ENCODE measurements around the gene EHMT2. TPM values are rescaled to one million over a fixed set of nuclear protein-coding genes. Genes with fewer than 3 reads are reported as not detected.
A peak's percentile ranks its signal among the peaks of the same experiment; 100 is the strongest.

EHMT2 gene
- total RNA-seq, 4 donors from 2014 or later, result 26.9 to 47.7 (median 38.7) TPM

GRCh38 chr6:31831350-31832215 lies 65.9 kb downstream of the EHMT2 start:
- intact Hi-C loops (cut with DNase I), result loop anchor here (5.0 to 10.0 kb wide), 2 partner anchors 107 to 149 kb away; partner anchors contain the start of genes DDAH2, LY6G5C, LY6G6C and MPIG6B
- Histone ChIP-seq H3K4me3 (replicated peaks in 1 of 3) (no peak overlapping the region), H3K9me3 (no peaks in the 10 kb centered on the region), H3K4me1 (peaks cover 22% of the 10 kb centered on the region in 2 donors), H3K27ac (peak overlapping the region in 2 of 3 donors; percentile 92), H3K36me3 (no peaks in the 10 kb centered on the region), H3K27me3 (no peaks in the 10 kb centered on the region)
- no peak for DNase-seq
- TF ChIP-seq POLR2A (IDR thresholded peaks at IDR 0.05), result no peak
- TF ChIP-seq CTCF (IDR thresholded peaks at IDR 0.05), result no peak
- WGBS, 2 donors, result 87 to 88% methylated on average over 15 of the region's 15 CpGs

- TF ChIP-seq CTCF (IDR thresholded peaks at IDR 0.05) (no peak), POLR2A (IDR thresholded peaks at IDR 0.05) (no peak)
- no peak for DNase-seq
- WGBS, 2 donors, result 59 to 61% methylated on average over 6 of the region's 6 CpGs
- Histone ChIP-seq H3K36me3 (no peaks in the 10 kb centered on the region), H3K4me3 (replicated peaks in 1 of 3) (peak overlapping the region in 2 of 3 donors; percentile 32 to 54), H3K27ac (peak overlapping the region; percentile 11 to 92 (median 92)), H3K27me3 (no peaks in the 10 kb centered on the region), H3K9me3 (no peaks in the 10 kb centered on the region), H3K4me1 (peaks cover 22% of the 10 kb centered on the region in 2 donors)
- intact Hi-C loops (cut with DNase I), result loop anchor here (5.0 to 10.0 kb wide), 2 partner anchors 106 to 149 kb away; partner anchors contain the start of genes DDAH2, LY6G5C, LY6G6C and MPIG6B
Observed at GRCh38 chr6:31830886-31831335, 66.6 kb downstream of the EHMT2 start.

Small RNA genes within 50 kb of the gene (small RNA-seq; reads per million reads assigned to genes)
- gene AL645922.1 (not detected), gene SNORD48 (155 reads per million, percentile 97 among the genes with 10 or more reads in this experiment), gene SNORD52 (not detected)

Other genes with a start within 250 kb of the EHMT2 start
- 100 to 1,000 TPM; 179 to 301 (median 245) TPM for gene BAG6, start 245.0 kb downstream of the EHMT2 start, total RNA-seq
- gene APOM, start 241.8 kb downstream of the EHMT2 start, total RNA-seq, result 1 to 10 TPM; 2.3 to 5.1 (median 4.5) TPM
- gene C6orf47, start 236.9 kb downstream of the EHMT2 start, total RNA-seq, result 10 to 100 TPM; 23.6 to 32.3 (median 28.7) TPM
- 10 to 100 TPM; 15.7 to 23.2 (median 22.1) TPM for gene GPANK1, start 232.7 kb downstream of the EHMT2 start, total RNA-seq
- gene CSNK2B, start 231.6 kb downstream of the EHMT2 start, total RNA-seq, result 100 to 1,000 TPM; 181 to 264 (median 206) TPM
- 10 to 100 TPM in 2 of 4 donors, 1 to 10 TPM in 2; 4.4 to 11.8 (median 9.4) TPM for gene LY6G5B, start 227.7 kb downstream of the EHMT2 start, total RNA-seq
- gene LY6G5C, start 216.6 kb downstream of the EHMT2 start, total RNA-seq, result 1 to 10 TPM in 1 of 4 donors, under 1 TPM in 2, not detected in 1; 0.54 to 7.9 (median 0.83) TPM
- 10 to 100 TPM; 47.3 to 81.4 (median 71.7) TPM for gene ABHD16A, start 194.4 kb downstream of the EHMT2 start, total RNA-seq
- gene LY6G6F, start 190.8 kb downstream of the EHMT2 start, total RNA-seq, result not detected
- gene LY6G6D, start 182.3 kb downstream of the EHMT2 start, total RNA-seq, result not detected
- not detected for gene LY6G6C, start 176.0 kb downstream of the EHMT2 start, total RNA-seq
- gene MPIG6B, start 174.3 kb downstream of the EHMT2 start, total RNA-seq, result 1 to 10 TPM in 1 of 4 donors, under 1 TPM in 1, not detected in 2; 0.54 to 1.8 TPM
- gene DDAH2, start 168.4 kb downstream of the EHMT2 start, total RNA-seq, result 100 to 1,000 TPM in 3 of 4 donors, 10 to 100 TPM in 1; 99.9 to 117 (median 114) TPM
- gene CLIC1, start 161.2 kb downstream of the EHMT2 start, total RNA-seq, result 100 to 1,000 TPM; 222 to 314 (median 247) TPM
- gene MSH5, start 157.7 kb downstream of the EHMT2 start, total RNA-seq, result 10 to 100 TPM in 1 of 4 donors, 1 to 10 TPM in 3; 5.6 to 11.2 (median 7.2) TPM
- 1 to 10 TPM in 3 of 4 donors, not detected in 1; 2.0 to 4.2 (median 3.0) TPM for gene SAPCD1, start 135.0 kb downstream of the EHMT2 start, total RNA-seq
- gene VWA7, start 120.4 kb downstream of the EHMT2 start, total RNA-seq, result 1 to 10 TPM; 1.2 to 8.9 (median 5.4) TPM
- gene VARS1, start 101.9 kb downstream of the EHMT2 start, total RNA-seq, result 100 to 1,000 TPM in 1 of 4 donors, 10 to 100 TPM in 3; 33.8 to 120 (median 39.9) TPM
- 10 to 100 TPM; 29.2 to 48.4 (median 36.5) TPM for gene LSM2, start 90.7 kb downstream of the EHMT2 start, total RNA-seq
- gene HSPA1L, start 82.4 kb downstream of the EHMT2 start, total RNA-seq, result 1 to 10 TPM; 3.5 to 4.1 (median 3.9) TPM
- gene HSPA1A, start 82.2 kb downstream of the EHMT2 start, total RNA-seq, result 100 to 1,000 TPM; 148 to 320 (median 190) TPM
- 100 to 1,000 TPM; 194 to 330 (median 256) TPM for gene HSPA1B, start 70.0 kb downstream of the EHMT2 start, total RNA-seq
- gene NEU1, start 34.9 kb downstream of the EHMT2 start, total RNA-seq, result 10 to 100 TPM; 54.4 to 98.1 (median 65.9) TPM
- gene SLC44A4, start 18.7 kb downstream of the EHMT2 start, total RNA-seq, result 10 to 100 TPM in 2 of 4 donors, 1 to 10 TPM in 2; 1.6 to 16.2 (median 7.7) TPM
- 1 to 10 TPM in 3 of 4 donors, under 1 TPM in 1; 0.94 to 2.9 (median 1.5) TPM for gene ZBTB12, start 4.4 kb upstream of the EHMT2 start, total RNA-seq
- 1 to 10 TPM; 2.5 to 6.2 (median 4.4) TPM for gene C2, start 30.0 kb upstream of the EHMT2 start, total RNA-seq
- 10 to 100 TPM; 10.5 to 36.7 (median 16.4) TPM for gene CFB, start 48.4 kb upstream of the EHMT2 start, total RNA-seq
- 100 to 1,000 TPM in 3 of 4 donors, 10 to 100 TPM in 1; 83.2 to 114 (median 106) TPM for gene NELFE, start 61.3 kb upstream of the EHMT2 start, total RNA-seq
- 10 to 100 TPM; 35.1 to 47.1 (median 39.4) TPM for gene SKIC2, start 61.5 kb upstream of the EHMT2 start, total RNA-seq
- 10 to 100 TPM; 21.3 to 36.4 (median 33.9) TPM for gene DXO, start 74.4 kb upstream of the EHMT2 start, total RNA-seq
- gene C4A, start 84.4 kb upstream of the EHMT2 start, total RNA-seq, result 100 to 1,000 TPM; 181 to 401 (median 227) TPM
- 100 to 1,000 TPM; 233 to 370 (median 285) TPM for gene C4B, start 117.1 kb upstream of the EHMT2 start, total RNA-seq
- 1 to 10 TPM in 1 of 4 donors, under 1 TPM in 2, not detected in 1; 0.24 to 1.7 (median 0.33) TPM for gene CYP21A2, start 140.7 kb upstream of the EHMT2 start, total RNA-seq
- 100 to 1,000 TPM in 2 of 4 donors, 10 to 100 TPM in 2; 42.2 to 112 (median 80.9) TPM for gene TNXB, start 211.6 kb upstream of the EHMT2 start, total RNA-seq
- gene ATF6B, start 230.5 kb upstream of the EHMT2 start, total RNA-seq, result 10 to 100 TPM; 41.5 to 63.5 (median 57.3) TPM
- gene FKBPL, start 232.6 kb upstream of the EHMT2 start, total RNA-seq, result 10 to 100 TPM in 1 of 4 donors, 1 to 10 TPM in 3; 3.6 to 11.8 (median 6.8) TPM